Measurements from ENCODE around the gene PKP2. TPM values are rescaled to one million over a fixed set of nuclear protein-coding genes. Genes with fewer than 3 reads are reported as not detected.

The PKP2 gene
- total RNA-seq, 6 donors from 2014 or later, result 2.5 to 14.8 (median 5.5) TPM

DNA sequence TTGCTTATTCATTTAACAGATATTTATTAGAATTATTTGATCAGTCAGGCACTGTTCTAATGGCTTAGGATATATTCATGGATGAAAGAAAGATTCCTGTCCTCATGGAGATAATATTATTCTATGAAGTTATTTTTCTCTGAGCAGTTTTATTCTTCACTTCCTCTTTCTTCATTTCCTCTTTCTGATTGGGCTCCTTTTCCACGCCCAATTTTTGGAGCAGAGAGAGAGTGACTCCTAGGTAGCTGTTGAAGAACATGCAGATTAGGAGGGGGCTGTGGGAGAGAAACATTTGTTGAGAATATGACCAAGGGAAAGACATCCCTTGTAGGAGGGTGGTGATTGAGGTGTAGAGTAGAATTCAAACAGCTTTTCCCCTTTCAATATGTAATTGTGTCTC lies 134.9 kb downstream of the PKP2 start:
- H3K4me1 ChIP-seq, result no peaks in the 10 kb centered on the region
- H3K36me3 ChIP-seq, result no peaks in the 10 kb centered on the region
- no peaks in the 10 kb centered on the region for H3K9me3 ChIP-seq
- H3K4me3 ChIP-seq, result no peak overlapping the region
- no peak overlapping the region for H3K27ac ChIP-seq
- DNase-seq, result no peak
- peak in 1 of 2 donors; percentile 44 for ATAC-seq (ENCODE audit: low FRiP score in 2 of 2)
- TF ChIP-seq, protein P1, sequence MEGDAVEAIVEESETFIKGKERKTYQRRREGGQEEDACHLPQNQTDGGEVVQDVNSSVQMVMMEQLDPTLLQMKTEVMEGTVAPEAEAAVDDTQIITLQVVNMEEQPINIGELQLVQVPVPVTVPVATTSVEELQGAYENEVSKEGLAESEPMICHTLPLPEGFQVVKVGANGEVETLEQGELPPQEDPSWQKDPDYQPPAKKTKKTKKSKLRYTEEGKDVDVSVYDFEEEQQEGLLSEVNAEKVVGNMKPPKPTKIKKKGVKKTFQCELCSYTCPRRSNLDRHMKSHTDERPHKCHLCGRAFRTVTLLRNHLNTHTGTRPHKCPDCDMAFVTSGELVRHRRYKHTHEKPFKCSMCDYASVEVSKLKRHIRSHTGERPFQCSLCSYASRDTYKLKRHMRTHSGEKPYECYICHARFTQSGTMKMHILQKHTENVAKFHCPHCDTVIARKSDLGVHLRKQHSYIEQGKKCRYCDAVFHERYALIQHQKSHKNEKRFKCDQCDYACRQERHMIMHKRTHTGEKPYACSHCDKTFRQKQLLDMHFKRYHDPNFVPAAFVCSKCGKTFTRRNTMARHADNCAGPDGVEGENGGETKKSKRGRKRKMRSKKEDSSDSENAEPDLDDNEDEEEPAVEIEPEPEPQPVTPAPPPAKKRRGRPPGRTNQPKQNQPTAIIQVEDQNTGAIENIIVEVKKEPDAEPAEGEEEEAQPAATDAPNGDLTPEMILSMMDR (IDR thresholded peaks at IDR 0.05), result no peak
- no peak for TF ChIP-seq EP300 (IDR thresholded peaks at IDR 0.05)
- TF ChIP-seq POLR2AphosphoS5 (IDR thresholded peaks at IDR 0.05), result no peak
- no peak for TF ChIP-seq POLR2A (IDR thresholded peaks at IDR 0.05)
- no peaks in the 10 kb centered on the region for H3K27me3 ChIP-seq
- 16 to 33% methylated on average over 1 of the region's 1 CpG for WGBS, 2 donors

DNA sequence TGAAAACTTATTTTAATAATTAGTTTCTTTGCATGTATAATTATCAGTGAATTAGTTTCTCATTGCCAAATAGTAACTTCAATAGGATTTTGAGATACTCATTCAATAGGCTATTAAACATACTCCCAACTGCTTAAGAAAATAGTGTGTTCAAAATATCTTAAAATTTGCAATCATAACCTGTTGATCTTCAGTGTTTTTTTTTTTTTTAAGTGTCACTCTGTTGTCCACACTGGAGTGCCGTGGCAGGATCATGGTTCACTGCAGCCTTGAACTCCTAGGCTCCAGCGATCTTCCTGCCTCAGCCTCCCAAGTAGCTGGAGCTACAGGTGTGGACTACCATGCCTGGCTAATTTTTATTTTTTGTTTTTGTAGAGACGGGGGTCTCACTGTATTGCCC lies 139.4 kb downstream of the PKP2 start:
- Histone ChIP-seq H3K4me3 (no peak overlapping the region), H3K4me1 (peaks cover 9 to 20% (median 13%) of the 10 kb centered on the region in 4 donors), H3K27me3 (no peaks in the 10 kb centered on the region), H3K9me3 (no peaks in the 10 kb centered on the region), H3K36me3 (peaks cover 0 to 18% (median 4%) of the 10 kb centered on the region in 4 donors), H3K27ac (no peak overlapping the region)
- TF ChIP-seq, protein P1 (IDR thresholded peaks at IDR 0.05), result no peak
- TF ChIP-seq EP300 (IDR thresholded peaks at IDR 0.05) (no peak), POLR2A (IDR thresholded peaks at IDR 0.05) (no peak), POLR2AphosphoS5 (IDR thresholded peaks at IDR 0.05) (no peak)
- ATAC-seq (ENCODE audit: low FRiP score in 2 of 2) (no peak), DNase-seq (no peak)
- 80 to 93% methylated on average over 3 of the region's 3 CpGs for WGBS, 2 donors

DNA sequence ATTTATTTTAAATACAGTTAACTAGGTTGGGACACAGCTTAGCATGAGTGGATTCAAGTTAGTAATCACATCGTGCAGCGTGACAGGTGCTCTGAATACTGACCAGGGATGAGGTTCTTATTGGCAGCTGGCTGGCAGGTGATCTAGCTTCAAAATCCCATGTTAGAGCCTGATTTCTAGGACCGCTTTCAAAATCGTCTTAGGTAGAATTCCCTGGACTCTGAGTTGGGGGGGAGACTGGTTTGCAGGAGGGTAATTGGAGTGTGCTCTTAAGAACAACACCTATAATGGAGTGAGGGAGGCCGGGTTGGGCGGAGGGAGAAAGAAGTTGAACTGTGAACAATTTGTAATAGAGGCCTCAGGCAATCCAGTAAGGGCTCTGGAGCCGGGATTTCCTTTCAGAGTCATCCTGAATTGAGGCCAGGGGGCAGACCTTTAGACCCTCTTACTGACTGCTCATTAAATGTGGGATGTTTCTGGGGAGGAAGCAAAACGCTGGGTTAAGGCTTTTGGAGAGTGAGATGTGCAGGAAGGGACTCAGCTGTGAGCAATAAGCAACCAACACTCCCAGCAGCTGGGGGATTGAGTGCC lies 140.0 kb downstream of the PKP2 start:
- Histone ChIP-seq H3K27me3 (no peaks in the 10 kb centered on the region), H3K36me3 (peaks cover 0 to 24% (median 10%) of the 10 kb centered on the region in 4 donors), H3K27ac (peak overlapping the region; percentile 74 to 92 (median 86)), H3K4me3 (peak overlapping the region in 3 of 4 donors; percentile 78 to 89 (median 89)), H3K9me3 (no peaks in the 10 kb centered on the region), H3K4me1 (peaks cover 9 to 20% (median 13%) of the 10 kb centered on the region in 4 donors)
- ATAC-seq (ENCODE audit: low FRiP score in 2 of 2) (no peak), DNase-seq (no peak)
- TF ChIP-seq POLR2AphosphoS5 (IDR thresholded peaks at IDR 0.05) (no peak), EP300 (IDR thresholded peaks at IDR 0.05) (no peak), POLR2A (IDR thresholded peaks at IDR 0.05) (no peak)
- TF ChIP-seq, protein P1 (IDR thresholded peaks at IDR 0.05), result no peak
- WGBS, 2 donors, result 35 to 36% methylated on average over 8 of the region's 8 CpGs

DNA sequence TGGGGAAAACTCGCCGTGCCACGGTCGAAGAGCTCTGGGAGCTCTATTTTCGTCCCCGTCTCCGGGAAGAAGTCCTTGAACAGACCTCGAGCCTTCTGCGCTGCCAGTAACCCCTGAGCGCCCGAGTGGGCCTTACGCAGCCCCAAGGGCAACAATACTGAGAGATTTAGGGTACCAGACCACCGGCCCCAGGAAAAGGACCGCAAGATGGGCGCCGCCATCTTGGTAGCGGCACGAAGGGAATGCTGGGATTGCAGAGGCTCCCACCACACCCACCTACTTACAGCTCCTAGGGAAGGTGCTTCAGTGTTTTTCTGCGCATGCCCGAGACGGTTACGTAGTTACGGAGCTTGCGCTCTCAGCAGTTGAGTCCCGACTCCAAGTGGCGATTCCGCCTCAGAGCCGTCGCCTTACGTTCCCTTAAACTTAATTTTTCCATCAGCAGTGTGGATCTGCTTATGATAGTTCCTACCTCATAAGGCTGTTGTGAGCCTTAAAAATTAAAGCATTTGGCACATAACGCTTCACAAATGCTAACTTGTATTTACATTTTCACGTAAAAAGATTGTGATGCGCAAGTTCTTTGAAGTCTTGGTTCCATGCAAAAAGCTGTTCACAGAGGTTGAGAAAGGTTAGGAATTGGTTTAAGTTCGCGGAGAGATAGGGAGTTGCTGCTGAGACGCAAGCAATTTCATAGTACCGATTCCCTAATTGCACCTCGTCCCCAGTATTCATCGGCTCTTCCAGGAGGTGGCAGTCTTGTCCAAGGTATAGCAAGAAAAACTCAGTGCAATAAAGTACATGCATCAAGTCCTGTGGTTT lies 140.7 kb downstream of the PKP2 start, which contains the start of gene YARS2:
YARS2 (minus strand) TSS at position 244 of the 822 bp plus-strand sequence; CDS start at position 221, 23 bp downstream.
- DNase-seq (peak in 1 of 2 donors; percentile 97), ATAC-seq (ENCODE audit: low FRiP score in 2 of 2) (peak; percentile 98 to 99)
- WGBS, 2 donors, result 0% methylated on average over 33 to 39 of the region's 39 CpGs
- H3K36me3 ChIP-seq, result peaks cover 0 to 31% (median 17%) of the 10 kb centered on the region in 4 donors
- H3K9me3 ChIP-seq, result no peaks in the 10 kb centered on the region
- peak within 1 kb of the TSS; percentile 78 to 89 (median 86) for H3K4me3 ChIP-seq
- TF ChIP-seq EP300 (IDR thresholded peaks at IDR 0.05), result no peak
- TF ChIP-seq POLR2AphosphoS5 (IDR thresholded peaks at IDR 0.05), result peak in 1 of 2 donors; percentile 83
- peak in 3 of 4 donors; percentile 65 to 73 (median 69) for TF ChIP-seq POLR2A (IDR thresholded peaks at IDR 0.05)
- TF ChIP-seq, protein P1 (IDR thresholded peaks at IDR 0.05), result peak; percentile 58 to 88 (median 80)
- no peaks in the 10 kb centered on the region for H3K27me3 ChIP-seq
- H3K27ac ChIP-seq, result peak within 1 kb of the TSS; percentile 74 to 92 (median 86)
- peaks cover 9 to 20% (median 13%) of the 10 kb centered on the region in 4 donors for H3K4me1 ChIP-seq
